ENCODE results near the gene SLC30A7. TPM values are rescaled to one million over a fixed set of nuclear protein-coding genes. Genes with fewer than 3 reads are reported as not detected.

Gene SLC30A7
- total RNA-seq, 1 donor from 2014 or later, result 5.7 TPM

DNA sequence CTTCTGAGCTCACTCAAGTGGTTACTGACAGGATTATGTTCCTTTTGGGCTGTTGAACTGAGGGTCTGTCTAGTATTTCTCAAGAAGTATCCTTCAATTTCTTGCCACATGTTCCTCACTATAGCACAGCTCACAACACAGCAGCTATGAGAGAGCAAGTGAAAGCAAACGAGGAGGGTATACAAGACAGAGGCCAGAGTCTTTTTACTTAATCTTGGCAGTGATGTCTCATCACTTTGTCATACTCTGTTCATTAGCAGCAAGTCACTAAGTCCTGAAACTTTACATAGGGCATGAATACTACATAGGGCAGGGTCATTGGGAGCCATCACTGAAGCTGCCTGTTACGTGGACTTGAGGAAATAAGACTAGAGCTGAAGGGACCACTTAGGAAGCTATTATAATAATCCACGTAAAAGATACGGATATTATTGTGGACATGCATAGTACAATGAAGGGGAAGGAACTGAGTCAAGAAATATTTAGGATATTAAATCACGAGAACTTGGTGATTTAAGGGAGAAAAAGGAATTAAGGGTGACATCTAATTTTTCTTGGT lies 63.7 kb downstream of the SLC30A7 start:
- DNase-seq, result no peak
- Histone ChIP-seq H3K36me3 (peaks cover 9% of the 10 kb centered on the region), H3K4me3 (no peak overlapping the region), H3K27ac (replicated peaks) (no peak overlapping the region), H3K9me3 (replicated peaks) (no peaks in the 10 kb centered on the region), H3K4me1 (peaks cover 11% of the 10 kb centered on the region), H3K27me3 (ENCODE audit: low read depth) (no peaks in the 10 kb centered on the region)
- TF ChIP-seq, protein P1, sequence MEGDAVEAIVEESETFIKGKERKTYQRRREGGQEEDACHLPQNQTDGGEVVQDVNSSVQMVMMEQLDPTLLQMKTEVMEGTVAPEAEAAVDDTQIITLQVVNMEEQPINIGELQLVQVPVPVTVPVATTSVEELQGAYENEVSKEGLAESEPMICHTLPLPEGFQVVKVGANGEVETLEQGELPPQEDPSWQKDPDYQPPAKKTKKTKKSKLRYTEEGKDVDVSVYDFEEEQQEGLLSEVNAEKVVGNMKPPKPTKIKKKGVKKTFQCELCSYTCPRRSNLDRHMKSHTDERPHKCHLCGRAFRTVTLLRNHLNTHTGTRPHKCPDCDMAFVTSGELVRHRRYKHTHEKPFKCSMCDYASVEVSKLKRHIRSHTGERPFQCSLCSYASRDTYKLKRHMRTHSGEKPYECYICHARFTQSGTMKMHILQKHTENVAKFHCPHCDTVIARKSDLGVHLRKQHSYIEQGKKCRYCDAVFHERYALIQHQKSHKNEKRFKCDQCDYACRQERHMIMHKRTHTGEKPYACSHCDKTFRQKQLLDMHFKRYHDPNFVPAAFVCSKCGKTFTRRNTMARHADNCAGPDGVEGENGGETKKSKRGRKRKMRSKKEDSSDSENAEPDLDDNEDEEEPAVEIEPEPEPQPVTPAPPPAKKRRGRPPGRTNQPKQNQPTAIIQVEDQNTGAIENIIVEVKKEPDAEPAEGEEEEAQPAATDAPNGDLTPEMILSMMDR (IDR thresholded peaks at IDR 0.05; ENCODE audit: borderline replicate concordance), result no peak
- intact Hi-C loops (cut with micrococcal nuclease), result no loop called here

DNA sequence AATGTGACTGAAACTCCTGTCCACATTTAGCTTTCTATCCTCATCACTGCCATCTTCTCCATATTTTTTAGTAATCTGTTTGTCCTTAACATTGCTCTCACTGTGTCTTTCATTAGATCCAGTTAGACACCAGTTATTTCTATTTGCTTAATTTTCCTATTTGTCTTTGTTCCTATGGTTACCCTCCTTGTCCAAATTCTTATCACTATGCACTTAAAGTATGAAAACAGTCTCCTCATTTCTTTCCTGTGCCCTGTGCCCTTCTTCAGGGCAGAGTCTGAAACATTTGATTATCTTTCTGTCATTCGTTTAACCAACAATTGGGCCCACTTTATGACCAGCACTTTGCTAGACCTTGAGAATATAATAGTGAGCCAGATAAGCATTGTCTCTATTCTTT lies 64.2 kb downstream of the SLC30A7 start:
- Histone ChIP-seq H3K27ac (replicated peaks) (no peak overlapping the region), H3K9me3 (replicated peaks) (no peaks in the 10 kb centered on the region), H3K27me3 (ENCODE audit: low read depth) (no peaks in the 10 kb centered on the region), H3K36me3 (peaks cover 9% of the 10 kb centered on the region), H3K4me3 (no peak overlapping the region), H3K4me1 (peaks cover 10% of the 10 kb centered on the region)
- intact Hi-C loops (cut with micrococcal nuclease), result no loop called here
- no peak for DNase-seq
- TF ChIP-seq, protein P1 (IDR thresholded peaks at IDR 0.05; ENCODE audit: borderline replicate concordance), result no peak

DNA sequence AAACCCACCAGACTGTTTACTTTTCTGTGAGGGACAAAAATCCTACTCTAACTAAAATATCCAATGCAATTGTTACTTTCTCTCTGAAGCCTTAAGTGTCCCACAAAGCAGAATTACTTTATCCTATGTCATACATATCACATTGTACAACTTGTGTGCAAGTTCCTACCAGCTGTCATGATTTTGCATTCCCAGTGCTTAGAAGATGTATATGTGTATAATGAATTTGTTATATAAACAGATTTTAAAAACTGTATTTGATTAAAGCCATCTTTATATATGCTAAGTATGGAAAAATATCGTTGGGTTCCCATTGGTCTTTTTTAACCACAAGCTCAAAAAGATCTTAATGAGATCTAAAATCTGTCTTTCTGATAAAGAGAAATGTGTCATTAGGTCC lies 72.7 kb downstream of the SLC30A7 start:
- H3K27me3 ChIP-seq (ENCODE audit: low read depth), result no peaks in the 10 kb centered on the region
- no peak overlapping the region for H3K4me3 ChIP-seq
- no peaks in the 10 kb centered on the region for H3K9me3 ChIP-seq (replicated peaks)
- TF ChIP-seq, protein P1 (IDR thresholded peaks at IDR 0.05; ENCODE audit: borderline replicate concordance), result no peak
- H3K4me1 ChIP-seq, result no peaks in the 10 kb centered on the region
- peaks cover 23% of the 10 kb centered on the region for H3K36me3 ChIP-seq
- no peak overlapping the region for H3K27ac ChIP-seq (replicated peaks)
- DNase-seq, result no peak
- intact Hi-C loops (cut with micrococcal nuclease), result no loop called here

DNA sequence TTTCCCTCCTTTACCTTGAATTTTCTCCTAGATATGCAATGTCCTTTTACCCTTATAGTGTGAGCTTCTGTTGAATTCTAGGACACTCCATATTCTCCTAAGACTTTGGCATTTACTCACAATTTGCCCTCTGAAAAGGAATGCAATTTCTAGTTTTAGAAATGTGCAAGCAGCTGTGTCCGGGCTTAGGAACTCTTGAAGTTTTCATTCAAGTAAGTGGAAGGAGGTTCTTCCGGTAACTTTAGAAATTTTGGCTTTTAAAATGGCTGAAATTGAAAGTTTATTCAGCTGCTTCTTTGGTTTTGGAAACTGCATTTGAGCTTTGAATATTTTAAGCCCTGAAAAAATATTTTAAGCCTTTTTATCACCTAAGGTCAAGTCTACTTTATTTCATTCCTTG lies 73.4 kb downstream of the SLC30A7 start:
- intact Hi-C loops (cut with micrococcal nuclease), result no loop called here
- no peaks in the 10 kb centered on the region for H3K27me3 ChIP-seq (ENCODE audit: low read depth)
- H3K4me3 ChIP-seq, result no peak overlapping the region
- H3K27ac ChIP-seq (replicated peaks), result no peak overlapping the region
- H3K36me3 ChIP-seq, result peaks cover 23% of the 10 kb centered on the region
- no peaks in the 10 kb centered on the region for H3K4me1 ChIP-seq
- no peak for DNase-seq
- TF ChIP-seq, protein P1 (IDR thresholded peaks at IDR 0.05; ENCODE audit: borderline replicate concordance), result no peak
- no peaks in the 10 kb centered on the region for H3K9me3 ChIP-seq (replicated peaks)

DNA sequence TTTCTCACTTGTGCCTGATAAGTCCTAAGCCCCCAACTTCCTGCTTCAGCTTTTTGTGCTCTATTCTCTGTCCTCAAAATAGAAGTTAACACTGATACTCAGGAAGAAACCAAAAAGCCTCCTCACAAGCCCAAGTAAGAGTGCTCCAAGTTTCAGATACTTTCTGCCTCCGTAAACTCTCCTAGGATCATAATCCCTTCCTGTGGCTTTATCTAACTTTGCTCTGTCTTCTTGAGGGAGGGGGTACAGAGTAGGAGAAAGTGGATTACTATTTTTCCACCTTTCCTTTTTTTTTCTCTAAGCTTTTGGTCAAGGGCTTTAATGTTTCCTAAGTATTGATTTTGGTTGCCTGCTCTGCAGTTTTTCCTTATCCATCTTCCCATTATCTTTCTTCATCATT lies 75.1 kb downstream of the SLC30A7 start:
- TF ChIP-seq, protein P1 (IDR thresholded peaks at IDR 0.05; ENCODE audit: borderline replicate concordance), result no peak
- intact Hi-C loops (cut with micrococcal nuclease), result no loop called here
- no peak overlapping the region for H3K27ac ChIP-seq (replicated peaks)
- H3K4me1 ChIP-seq, result no peaks in the 10 kb centered on the region
- H3K36me3 ChIP-seq, result peaks cover 27% of the 10 kb centered on the region
- H3K27me3 ChIP-seq (ENCODE audit: low read depth), result no peaks in the 10 kb centered on the region
- no peaks in the 10 kb centered on the region for H3K9me3 ChIP-seq (replicated peaks)
- DNase-seq, result no peak
- H3K4me3 ChIP-seq, result no peak overlapping the region
